ENCODE data around the gene KCNQ1. TPM values are rescaled to one million over a fixed set of nuclear protein-coding genes. Genes with fewer than 3 reads are reported as not detected.

The KCNQ1 gene
- total RNA-seq, 1 donor from 2014 or later, result 1.6 TPM

- Histone ChIP-seq H3K4me3 (ENCODE audit: low read depth, low read length) (no peak overlapping the region), H3K36me3 (ENCODE audit: control insufficient read depth, insufficient read depth, low read length) (no peaks in the 10 kb centered on the region), H3K27me3 (ENCODE audit: control insufficient read depth, insufficient read depth, low read length) (no peaks in the 10 kb centered on the region)
- TF ChIP-seq CTCF (IDR thresholded peaks at IDR 0.05; ENCODE audit: insufficient read depth, low read length, severe bottlenecking), result no peak
- DNase-seq (ENCODE audit: low read depth), result no peak
- FAIRE-seq, result no peak
Measured at GRCh38 chr11:2564008-2564530, 119.3 kb downstream of the KCNQ1 start.

DNA sequence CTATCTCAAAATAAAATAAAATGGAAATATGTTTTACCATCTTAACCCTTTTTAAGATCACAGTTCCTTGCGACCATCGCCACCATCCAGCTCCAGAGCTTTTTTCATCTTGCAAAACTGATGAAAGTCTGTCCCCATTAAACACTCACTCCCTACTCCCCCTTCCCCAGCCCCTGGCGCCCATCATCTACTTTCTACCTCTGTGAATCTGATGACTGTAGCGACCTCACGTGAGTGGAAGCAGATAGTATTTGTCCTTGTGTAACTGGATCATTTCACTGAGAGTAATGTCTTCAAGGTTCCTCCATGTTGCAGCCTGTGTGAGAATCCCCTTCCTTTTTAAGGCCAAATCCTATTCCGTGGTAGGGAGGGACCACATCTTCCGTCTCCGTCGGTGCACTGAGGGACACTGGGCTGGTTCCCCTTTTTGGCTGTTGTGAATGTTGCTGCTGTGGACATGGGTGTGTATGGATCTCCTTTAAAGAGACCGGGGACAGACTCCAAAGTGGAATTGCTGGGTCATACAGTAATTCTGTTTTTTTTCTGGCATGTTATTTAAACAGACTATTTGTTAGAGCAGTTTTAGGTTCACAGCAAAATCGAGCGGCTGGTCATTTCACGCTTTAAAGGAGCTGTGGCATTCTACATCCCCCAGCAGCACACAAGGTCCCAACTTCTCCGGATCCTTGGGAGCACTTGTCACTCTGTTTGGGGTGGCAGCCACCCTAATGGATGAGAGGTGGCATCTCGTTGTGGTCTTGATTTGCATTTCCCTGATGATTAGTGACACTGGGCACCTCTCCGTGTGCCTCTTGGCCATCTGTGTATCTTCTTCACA, 120.0 kb downstream of the KCNQ1 start:
- Histone ChIP-seq H3K4me3 (ENCODE audit: low read depth, low read length) (no peak overlapping the region), H3K27me3 (ENCODE audit: control insufficient read depth, insufficient read depth, low read length) (no peaks in the 10 kb centered on the region), H3K36me3 (ENCODE audit: control insufficient read depth, insufficient read depth, low read length) (no peaks in the 10 kb centered on the region)
- no peak for FAIRE-seq
- DNase-seq (ENCODE audit: low read depth), result no peak
- no peak for TF ChIP-seq CTCF (IDR thresholded peaks at IDR 0.05; ENCODE audit: insufficient read depth, low read length, severe bottlenecking)

DNA sequence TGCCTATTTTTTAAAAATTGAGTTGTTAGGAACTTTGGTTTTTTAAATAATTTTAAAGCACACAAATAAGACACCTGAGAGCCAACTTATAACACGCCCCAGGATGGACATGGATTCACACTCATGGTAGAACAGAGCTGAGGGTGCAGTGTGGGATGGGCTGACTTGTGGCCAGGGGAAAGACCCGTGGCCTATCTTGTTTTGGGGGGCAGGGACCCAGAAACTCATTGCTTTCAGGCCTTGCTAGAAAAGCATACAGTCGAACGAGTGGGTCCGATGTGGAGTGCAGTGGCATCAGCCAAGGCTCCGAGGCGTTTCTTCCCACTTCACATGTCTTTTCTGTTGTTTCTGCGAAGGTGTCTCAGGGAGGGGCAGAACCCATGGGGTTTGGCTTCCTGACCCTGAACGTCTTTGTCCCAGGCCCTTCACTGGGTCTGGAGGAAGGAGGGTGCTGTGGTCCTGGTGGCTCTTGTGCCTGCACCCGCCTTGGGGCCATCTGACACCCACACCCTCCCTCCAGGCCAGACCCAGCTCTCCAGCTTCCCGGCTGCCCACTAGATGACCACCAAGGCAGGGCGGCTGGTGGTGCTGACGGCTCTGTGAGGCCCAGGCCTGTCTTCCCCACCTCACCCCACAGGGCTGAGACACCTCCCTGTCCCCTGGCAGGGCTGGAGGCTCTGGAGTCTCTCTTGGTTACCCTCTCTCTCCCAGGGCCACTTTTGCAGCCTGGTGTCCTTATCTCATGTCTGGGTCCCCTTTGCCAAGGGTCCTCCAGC, 120.8 kb downstream of the KCNQ1 start:
- Histone ChIP-seq H3K27me3 (ENCODE audit: control insufficient read depth, insufficient read depth, low read length) (no peaks in the 10 kb centered on the region), H3K36me3 (ENCODE audit: control insufficient read depth, insufficient read depth, low read length) (no peaks in the 10 kb centered on the region), H3K4me3 (ENCODE audit: low read depth, low read length) (no peak overlapping the region)
- FAIRE-seq, result no peak
- DNase-seq (ENCODE audit: low read depth), result no peak
- no peak for TF ChIP-seq CTCF (IDR thresholded peaks at IDR 0.05; ENCODE audit: insufficient read depth, low read length, severe bottlenecking)

- H3K27me3 ChIP-seq (ENCODE audit: control insufficient read depth, insufficient read depth, low read length), result no peaks in the 10 kb centered on the region
- DNase-seq (ENCODE audit: low read depth) (no peak), FAIRE-seq (no peak)
- TF ChIP-seq CTCF (IDR thresholded peaks at IDR 0.05; ENCODE audit: insufficient read depth, low read length, severe bottlenecking), result no peak
- H3K4me3 ChIP-seq (ENCODE audit: low read depth, low read length), result no peak overlapping the region
- H3K36me3 ChIP-seq (ENCODE audit: control insufficient read depth, insufficient read depth, low read length), result no peaks in the 10 kb centered on the region
Measured at GRCh38 chr11:2566223-2567025, 121.6 kb downstream of the KCNQ1 start.

DNA sequence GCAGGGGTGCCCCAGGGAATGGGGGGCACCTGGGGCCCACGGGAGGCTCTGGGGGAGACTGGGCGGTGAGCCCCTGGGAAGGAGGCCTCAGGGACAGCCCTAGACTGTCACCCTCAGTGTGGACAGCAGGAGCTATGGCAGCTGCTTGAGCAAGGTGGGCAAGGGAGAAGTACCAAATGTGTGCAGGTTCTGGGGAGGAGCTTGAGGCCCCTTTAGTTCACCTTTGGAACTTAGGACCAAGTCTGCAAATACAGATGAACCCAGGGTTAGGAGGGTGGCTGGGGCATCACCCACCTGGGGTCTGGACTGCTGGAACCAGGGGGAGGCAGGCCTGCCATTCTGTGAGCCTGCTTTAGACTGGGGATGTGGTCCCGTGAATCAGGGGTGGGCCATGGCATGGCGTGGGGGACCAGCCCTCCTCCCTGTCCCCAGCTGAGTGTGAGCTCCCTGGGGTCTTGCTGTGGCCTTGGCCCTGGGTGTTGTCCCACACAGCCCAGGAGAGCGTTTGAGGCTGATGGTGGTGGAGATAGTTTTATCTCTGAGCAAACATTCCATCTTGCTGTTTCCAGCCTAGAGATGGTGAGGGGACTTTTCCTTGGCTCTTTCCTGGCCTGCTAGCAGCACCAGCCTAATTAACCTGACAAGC, 122.3 kb downstream of the KCNQ1 start:
- TF ChIP-seq CTCF (IDR thresholded peaks at IDR 0.05; ENCODE audit: insufficient read depth, low read length, severe bottlenecking), result no peak
- DNase-seq (ENCODE audit: low read depth) (no peak), FAIRE-seq (no peak)
- H3K27me3 ChIP-seq (ENCODE audit: control insufficient read depth, insufficient read depth, low read length), result no peaks in the 10 kb centered on the region
- no peak overlapping the region for H3K4me3 ChIP-seq (ENCODE audit: low read depth, low read length)
- H3K36me3 ChIP-seq (ENCODE audit: control insufficient read depth, insufficient read depth, low read length), result no peaks in the 10 kb centered on the region

Measured in bronchial epithelial cell (primary cell).